ENCODE measurements around the gene BLID.

Gene BLID

GRCh38 chr11:122159861-122160260 is 43.8 kb upstream of the BLID start:
- Histone ChIP-seq H3K4me3 (ENCODE audit: low read depth, low read length) (no peak overlapping the region), H4K91ac (ENCODE audit: low read depth, low read length) (no peak overlapping the region), H2AK5ac (ENCODE audit: low read length) (no peak overlapping the region), H2BK12ac (ENCODE audit: low read length) (no peak overlapping the region), H3K14ac (ENCODE audit: low read length) (no peak overlapping the region), H3K4ac (ENCODE audit: low read depth, low read length) (no peak overlapping the region), H3K79me2 (ENCODE audit: control insufficient read depth, insufficient read depth, low read length, poor library complexity) (no peaks in the 10 kb centered on the region), H2BK5ac (ENCODE audit: low read depth, low read length, poor library complexity) (no peak overlapping the region), H3K18ac (ENCODE audit: low read length) (no peak overlapping the region), H3K4me2 (ENCODE audit: low read length) (no peak overlapping the region), H4K12ac (ENCODE audit: low read depth, low read length) (no peak overlapping the region), H3K9me3 (ENCODE audit: insufficient read depth, low read depth, low read length) (no peaks in the 10 kb centered on the region), H3K36me3 (ENCODE audit: control insufficient read depth in 1 of 2, insufficient read depth in 2 of 2, low read length in 2 of 2) (no peaks in the 10 kb centered on the region), H3K27me3 (ENCODE audit: insufficient read depth, low read length) (no peaks in the 10 kb centered on the region), H2BK120ac (ENCODE audit: insufficient read depth, low read length, poor library complexity) (no peak overlapping the region), H3K27ac (ENCODE audit: low read depth, low read length) (no peak overlapping the region), H3K79me1 (ENCODE audit: low read length) (no peaks in the 10 kb centered on the region), H3K9ac (ENCODE audit: low read length) (no peak overlapping the region), H4K8ac (ENCODE audit: low read depth, low read length) (no peak overlapping the region), H3K4me1 (ENCODE audit: control insufficient read depth in 1 of 2, insufficient read depth in 2 of 2, low read length in 2 of 2) (no peaks in the 10 kb centered on the region), H2AFZ (ENCODE audit: insufficient read depth, low read length, poor library complexity) (no peak overlapping the region), H3K23ac (ENCODE audit: low read length) (no peak overlapping the region)
- no peak for DNase-seq
- no CpG with 5 or more reads among the region's 2 CpGs for WGBS (ENCODE audit: extremely low coverage, insufficient coverage, insufficient read length)

DNA sequence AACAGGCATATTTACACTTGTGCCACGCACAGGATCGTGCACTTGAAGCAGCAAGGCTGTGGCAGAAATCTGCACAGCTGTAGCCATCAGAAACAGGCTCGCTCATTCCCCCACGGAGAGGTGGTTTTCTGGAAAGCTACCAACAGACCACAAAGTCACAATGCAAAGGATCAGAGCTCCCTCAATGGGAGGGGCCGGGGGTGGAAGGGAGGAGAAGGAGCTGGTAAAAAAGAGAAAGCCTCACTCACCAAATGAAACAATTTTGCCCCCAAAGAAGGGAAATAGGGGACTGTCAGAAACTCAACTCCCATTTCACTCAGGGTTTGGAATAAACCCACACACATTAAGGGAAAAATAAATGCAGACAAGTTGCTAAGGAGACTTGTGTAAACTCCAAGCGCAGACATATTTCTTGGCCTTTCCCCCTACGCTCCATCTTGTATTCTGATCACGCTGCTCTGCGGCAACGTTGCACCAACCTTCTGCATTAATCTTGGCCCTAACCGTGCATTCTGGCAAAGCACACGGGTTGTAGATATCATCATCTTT is 43.2 kb upstream of the BLID start:
- no peak for DNase-seq
- WGBS (ENCODE audit: extremely low coverage, insufficient coverage, insufficient read length): no CpG with 5 or more reads among the region's 12 CpGs
- Histone ChIP-seq H3K79me1 (ENCODE audit: low read length) (no peaks in the 10 kb centered on the region), H3K9me3 (ENCODE audit: insufficient read depth, low read depth, low read length) (no peaks in the 10 kb centered on the region), H2AK5ac (ENCODE audit: low read length) (no peak overlapping the region), H4K12ac (ENCODE audit: low read depth, low read length) (no peak overlapping the region), H3K14ac (ENCODE audit: low read length) (no peak overlapping the region), H3K4ac (ENCODE audit: low read depth, low read length) (no peak overlapping the region), H2AFZ (ENCODE audit: insufficient read depth, low read length, poor library complexity) (no peak overlapping the region), H3K4me1 (ENCODE audit: control insufficient read depth in 1 of 2, insufficient read depth in 2 of 2, low read length in 2 of 2) (no peaks in the 10 kb centered on the region), H4K8ac (ENCODE audit: low read depth, low read length) (no peak overlapping the region), H3K4me3 (ENCODE audit: low read depth, low read length) (no peak overlapping the region), H3K27me3 (ENCODE audit: insufficient read depth, low read length) (no peaks in the 10 kb centered on the region), H4K91ac (ENCODE audit: low read depth, low read length) (no peak overlapping the region), H3K79me2 (ENCODE audit: control insufficient read depth, insufficient read depth, low read length, poor library complexity) (no peaks in the 10 kb centered on the region), H3K36me3 (ENCODE audit: control insufficient read depth in 1 of 2, insufficient read depth in 2 of 2, low read length in 2 of 2) (no peaks in the 10 kb centered on the region), H3K23ac (ENCODE audit: low read length) (no peak overlapping the region), H3K27ac (ENCODE audit: low read depth, low read length) (no peak overlapping the region), H3K18ac (ENCODE audit: low read length) (no peak overlapping the region), H3K4me2 (ENCODE audit: low read length) (no peak overlapping the region), H2BK5ac (ENCODE audit: low read depth, low read length, poor library complexity) (no peak overlapping the region), H3K9ac (ENCODE audit: low read length) (no peak overlapping the region), H2BK12ac (ENCODE audit: low read length) (no peak overlapping the region), H2BK120ac (ENCODE audit: insufficient read depth, low read length, poor library complexity) (no peak overlapping the region)

DNA sequence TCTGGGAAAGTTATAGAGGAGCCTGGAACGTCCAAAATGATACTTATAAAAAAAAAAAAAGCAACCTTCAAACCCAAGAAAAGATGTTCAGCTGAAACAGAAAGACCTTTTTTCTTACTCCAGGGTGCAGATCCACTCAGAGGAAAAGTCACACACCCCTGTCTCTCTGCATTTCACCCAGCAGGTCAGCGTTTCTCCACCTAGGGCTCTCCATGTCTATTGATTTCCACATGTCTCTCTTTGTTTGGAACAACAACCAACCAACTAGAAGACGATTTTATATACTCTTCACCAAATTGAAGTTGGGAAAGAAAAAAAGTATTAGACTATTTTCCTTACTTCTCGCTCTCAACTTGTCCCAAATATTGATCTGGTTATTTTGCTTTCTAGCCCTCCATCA is 42.2 kb upstream of the BLID start:
- H3K4me1 ChIP-seq (ENCODE audit: control insufficient read depth in 1 of 2, insufficient read depth in 2 of 2, low read length in 2 of 2): no peaks in the 10 kb centered on the region
- WGBS (ENCODE audit: extremely low coverage, insufficient coverage, insufficient read length): no CpG with 5 or more reads among the region's 4 CpGs

DNA sequence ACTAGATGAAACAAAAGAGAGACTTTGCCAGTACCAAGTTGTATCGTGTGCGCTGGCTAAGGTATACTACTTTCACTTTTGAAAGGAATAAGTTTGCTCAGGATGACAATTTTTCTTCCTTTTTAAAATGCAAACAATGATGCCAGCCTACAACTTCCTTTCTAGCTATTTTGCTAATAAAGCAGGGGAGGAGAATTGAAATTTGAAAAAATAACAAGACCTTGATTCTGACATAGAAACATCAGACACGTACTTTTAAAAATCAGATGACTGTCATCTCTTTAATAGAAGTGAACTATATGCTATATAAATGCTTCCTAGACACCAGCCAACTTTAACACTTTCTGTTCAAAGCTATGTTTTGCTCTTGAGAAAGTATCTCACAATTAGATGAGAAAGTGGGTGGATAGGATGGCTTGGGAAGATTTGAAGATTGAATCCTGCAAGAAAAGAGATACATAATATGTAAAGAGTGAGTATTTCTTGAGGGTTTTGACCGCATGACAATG is 41.7 kb upstream of the BLID start:
- H3K18ac ChIP-seq (ENCODE audit: low read length): no peak overlapping the region
- no peak overlapping the region for H4K91ac ChIP-seq (ENCODE audit: low read depth, low read length)
- no peaks in the 10 kb centered on the region for H3K36me3 ChIP-seq (ENCODE audit: control insufficient read depth in 1 of 2, insufficient read depth in 2 of 2, low read length in 2 of 2)
- no CpG with 5 or more reads among the region's 4 CpGs for WGBS (ENCODE audit: extremely low coverage, insufficient coverage, insufficient read length)
- H3K9me3 ChIP-seq (ENCODE audit: insufficient read depth, low read depth, low read length): no peaks in the 10 kb centered on the region
- H2BK12ac ChIP-seq (ENCODE audit: low read length): no peak overlapping the region
- no peak overlapping the region for H4K8ac ChIP-seq (ENCODE audit: low read depth, low read length)
- no peak overlapping the region for H3K9ac ChIP-seq (ENCODE audit: low read length)
- H2BK5ac ChIP-seq (ENCODE audit: low read depth, low read length, poor library complexity): no peak overlapping the region
- H2BK120ac ChIP-seq (ENCODE audit: insufficient read depth, low read length, poor library complexity): no peak overlapping the region
- H3K4me3 ChIP-seq (ENCODE audit: low read depth, low read length): no peak overlapping the region
- H3K27me3 ChIP-seq (ENCODE audit: insufficient read depth, low read length): no peaks in the 10 kb centered on the region
- H3K4ac ChIP-seq (ENCODE audit: low read depth, low read length): no peak overlapping the region
- no peak overlapping the region for H2AK5ac ChIP-seq (ENCODE audit: low read length)
- no peaks in the 10 kb centered on the region for H3K4me1 ChIP-seq (ENCODE audit: control insufficient read depth in 1 of 2, insufficient read depth in 2 of 2, low read length in 2 of 2)
- no peak overlapping the region for H3K23ac ChIP-seq (ENCODE audit: low read length)
- no peaks in the 10 kb centered on the region for H3K79me2 ChIP-seq (ENCODE audit: control insufficient read depth, insufficient read depth, low read length, poor library complexity)
- H3K79me1 ChIP-seq (ENCODE audit: low read length): no peaks in the 10 kb centered on the region
- no peak for DNase-seq
- H3K27ac ChIP-seq (ENCODE audit: low read depth, low read length): no peak overlapping the region
- no peak overlapping the region for H3K14ac ChIP-seq (ENCODE audit: low read length)
- H4K12ac ChIP-seq (ENCODE audit: low read depth, low read length): no peak overlapping the region
- H2AFZ ChIP-seq (ENCODE audit: insufficient read depth, low read length, poor library complexity): no peak overlapping the region
- no peak overlapping the region for H3K4me2 ChIP-seq (ENCODE audit: low read length)

More for the DNA sequence above, 42.2 kb upstream of the BLID start:
- H3K4me3 ChIP-seq (ENCODE audit: low read depth, low read length): no peak overlapping the region
- no peak overlapping the region for H2BK120ac ChIP-seq (ENCODE audit: insufficient read depth, low read length, poor library complexity)
- no peak overlapping the region for H3K18ac ChIP-seq (ENCODE audit: low read length)
- H3K27me3 ChIP-seq (ENCODE audit: insufficient read depth, low read length): no peaks in the 10 kb centered on the region
- H2BK5ac ChIP-seq (ENCODE audit: low read depth, low read length, poor library complexity): no peak overlapping the region
- no peak overlapping the region for H3K23ac ChIP-seq (ENCODE audit: low read length)
- no peak overlapping the region for H3K4me2 ChIP-seq (ENCODE audit: low read length)
- no peak overlapping the region for H4K91ac ChIP-seq (ENCODE audit: low read depth, low read length)
- H3K4ac ChIP-seq (ENCODE audit: low read depth, low read length): no peak overlapping the region
- no peak overlapping the region for H2AK5ac ChIP-seq (ENCODE audit: low read length)
- H3K14ac ChIP-seq (ENCODE audit: low read length): no peak overlapping the region
- H4K12ac ChIP-seq (ENCODE audit: low read depth, low read length): no peak overlapping the region
- no peaks in the 10 kb centered on the region for H3K9me3 ChIP-seq (ENCODE audit: insufficient read depth, low read depth, low read length)
- no peak overlapping the region for H2BK12ac ChIP-seq (ENCODE audit: low read length)
- no peaks in the 10 kb centered on the region for H3K79me2 ChIP-seq (ENCODE audit: control insufficient read depth, insufficient read depth, low read length, poor library complexity)
- H3K27ac ChIP-seq (ENCODE audit: low read depth, low read length): no peak overlapping the region
- no peaks in the 10 kb centered on the region for H3K79me1 ChIP-seq (ENCODE audit: low read length)
- no peak overlapping the region for H4K8ac ChIP-seq (ENCODE audit: low read depth, low read length)
- no peak for DNase-seq
- H2AFZ ChIP-seq (ENCODE audit: insufficient read depth, low read length, poor library complexity): no peak overlapping the region
- H3K9ac ChIP-seq (ENCODE audit: low read length): no peak overlapping the region
- H3K36me3 ChIP-seq (ENCODE audit: control insufficient read depth in 1 of 2, insufficient read depth in 2 of 2, low read length in 2 of 2): no peaks in the 10 kb centered on the region

Measured in trophoblast cell (in vitro differentiated cells and primary cell).